Testis (tissue), 2 donors: ENCODE measurements around the gene UBE3B.

Source experiments
- POLR2A ChIP-seq: fragments of 450-650 bp; IDR thresholded peaks from one replicate; pipeline ENCODE4 v1.6.1; 2017; ENCODE audit warnings: antibody characterized with exemption, mild to moderate bottlenecking, moderate library complexity
- TF ChIP-seq, protein P1 (sequence below), 3 experiments: fragments of 450-650 bp in 2 of 3; fragments of 200-600 bp in 1 of 3; sonication (generic) in 1 of 3; IDR thresholded peaks; one replicate each; pipeline ENCODE4 v1.5.1; 2016 to 2019; ENCODE audit warnings: antibody characterized with exemption in 3 of 3, mild to moderate bottlenecking in 2 of 3, moderate library complexity in 1 of 3

DNA sequence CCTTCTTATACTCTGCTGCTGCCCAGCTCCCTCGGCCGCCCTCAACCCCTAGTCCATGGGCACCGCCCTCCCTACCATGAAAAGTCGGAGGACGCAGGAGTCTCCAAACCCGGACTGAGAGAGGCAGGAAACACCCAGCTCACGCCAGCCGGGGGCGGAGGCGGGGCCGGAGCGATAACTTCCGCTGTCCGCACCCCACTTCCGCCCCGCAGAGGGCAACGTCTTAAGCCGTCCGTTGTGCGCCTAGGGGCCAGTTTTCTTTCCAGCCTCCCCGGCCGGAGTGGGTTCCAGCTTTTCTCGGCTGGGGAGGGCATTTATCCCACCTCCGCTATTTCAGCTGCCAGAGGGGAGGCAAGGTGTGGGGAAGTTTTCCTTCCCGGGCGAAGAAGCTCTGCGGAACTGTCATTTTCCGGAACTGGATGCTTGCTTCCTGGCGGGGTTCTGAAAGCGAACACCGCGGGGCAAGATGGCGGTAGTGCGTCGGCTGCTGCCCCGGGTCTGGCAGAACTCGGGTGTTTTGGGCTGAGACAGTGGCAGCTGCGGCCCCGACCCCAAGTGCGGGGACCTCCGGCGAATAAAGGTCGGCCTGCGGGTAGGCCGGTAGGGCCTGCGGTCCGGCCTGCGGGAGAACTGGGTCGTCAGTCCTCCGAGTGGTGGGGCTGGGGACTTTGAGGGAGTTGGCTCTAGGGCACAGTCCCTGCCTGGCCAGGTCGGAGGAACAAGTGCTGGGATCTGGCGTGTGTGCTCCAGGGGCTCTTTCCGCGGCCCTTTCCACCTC lies at the start of gene UBE3B, which contains the start of gene KCTD10:
- TF ChIP-seq, protein P1, sequence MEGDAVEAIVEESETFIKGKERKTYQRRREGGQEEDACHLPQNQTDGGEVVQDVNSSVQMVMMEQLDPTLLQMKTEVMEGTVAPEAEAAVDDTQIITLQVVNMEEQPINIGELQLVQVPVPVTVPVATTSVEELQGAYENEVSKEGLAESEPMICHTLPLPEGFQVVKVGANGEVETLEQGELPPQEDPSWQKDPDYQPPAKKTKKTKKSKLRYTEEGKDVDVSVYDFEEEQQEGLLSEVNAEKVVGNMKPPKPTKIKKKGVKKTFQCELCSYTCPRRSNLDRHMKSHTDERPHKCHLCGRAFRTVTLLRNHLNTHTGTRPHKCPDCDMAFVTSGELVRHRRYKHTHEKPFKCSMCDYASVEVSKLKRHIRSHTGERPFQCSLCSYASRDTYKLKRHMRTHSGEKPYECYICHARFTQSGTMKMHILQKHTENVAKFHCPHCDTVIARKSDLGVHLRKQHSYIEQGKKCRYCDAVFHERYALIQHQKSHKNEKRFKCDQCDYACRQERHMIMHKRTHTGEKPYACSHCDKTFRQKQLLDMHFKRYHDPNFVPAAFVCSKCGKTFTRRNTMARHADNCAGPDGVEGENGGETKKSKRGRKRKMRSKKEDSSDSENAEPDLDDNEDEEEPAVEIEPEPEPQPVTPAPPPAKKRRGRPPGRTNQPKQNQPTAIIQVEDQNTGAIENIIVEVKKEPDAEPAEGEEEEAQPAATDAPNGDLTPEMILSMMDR (IDR thresholded peaks at IDR 0.05) = peak in 2 of 3 experiments; percentile 13 to 31
- no peak for TF ChIP-seq POLR2A
